CD4-positive, alpha-beta T cell treated with Interleukin-4 for 1 hour (primary cell): ENCODE measurements around the gene DCAF4L1.
A peak's percentile ranks its signal among the peaks of the same experiment; 100 is the strongest.

Experiments
- DNase-seq, 2 donors: peaks; one replicate each; pipeline ENCODE4 v3.0.0-alpha.2; 2020 to 2022

Gene DCAF4L1

GRCh38 chr4:41981456-41981855, at the start of gene DCAF4L1:
TSS of gene DCAF4L1 (plus strand) at chr4:41981756. CDS start at chr4:41981793, 37 bp downstream.
- no peak for DNase-seq

- no peak for DNase-seq
Observed at GRCh38 chr4:41932988-41933387, 48.6 kb upstream of the DCAF4L1 start.

GRCh38 chr4:41933997-41934503, 47.5 kb upstream of the DCAF4L1 start:
- peak; percentile 21 to 57 for DNase-seq

- no peak for DNase-seq
Observed at GRCh38 chr4:41934514-41934900, 47.0 kb upstream of the DCAF4L1 start.

GRCh38 chr4:41934901-41935651, 46.5 kb upstream of the DCAF4L1 start, which contains the start of gene TMEM33:
TSS of gene TMEM33 (plus strand) at chr4:41935429. CDS start at chr4:41935485, 56 bp downstream.
- peak; percentile 81 to 83 for DNase-seq

GRCh38 chr4:41935652-41936021, 45.9 kb upstream of the DCAF4L1 start:
- DNase-seq: no peak

GRCh38 chr4:41939016-41939626, 42.4 kb upstream of the DCAF4L1 start:
- DNase-seq: no peak

GRCh38 chr4:41940834-41941233, 40.7 kb upstream of the DCAF4L1 start:
- DNase-seq: no peak

GRCh38 chr4:41943506-41943905, 38.0 kb upstream of the DCAF4L1 start:
- DNase-seq: no peak

GRCh38 chr4:41944089-41944488, 37.5 kb upstream of the DCAF4L1 start:
- DNase-seq: no peak

GRCh38 chr4:41949531-41949930, 32.0 kb upstream of the DCAF4L1 start:
- DNase-seq: no peak

GRCh38 chr4:41957634-41958033, 23.9 kb upstream of the DCAF4L1 start:
- peak in 1 of 2 donors; percentile 34 for DNase-seq

GRCh38 chr4:41963105-41963504, 18.5 kb upstream of the DCAF4L1 start:
- peak in 1 of 2 donors; percentile 25 for DNase-seq

- no peak for DNase-seq
Observed at GRCh38 chr4:41964401-41964800, 17.2 kb upstream of the DCAF4L1 start.

- no peak for DNase-seq
Observed at GRCh38 chr4:41967392-41967791, 14.2 kb upstream of the DCAF4L1 start.

- no peak for DNase-seq
Observed at GRCh38 chr4:41969671-41970070, 11.9 kb upstream of the DCAF4L1 start.

GRCh38 chr4:41975341-41975740, 6.2 kb upstream of the DCAF4L1 start:
- DNase-seq: no peak

GRCh38 chr4:41976775-41977516, 4.6 kb upstream of the DCAF4L1 start:
- DNase-seq: no peak

GRCh38 chr4:41977709-41978108, 3.8 kb upstream of the DCAF4L1 start:
- DNase-seq: no peak

- DNase-seq: no peak
Observed at GRCh38 chr4:41982716-41983115, 1.2 kb downstream of the DCAF4L1 start.

- DNase-seq: no peak
Observed at GRCh38 chr4:41985151-41985550, 3.6 kb downstream of the DCAF4L1 start.

GRCh38 chr4:41989994-41990364, 8.4 kb downstream of the DCAF4L1 start:
- no peak for DNase-seq

GRCh38 chr4:41990365-41991111, 9.0 kb downstream of the DCAF4L1 start, which contains the start of gene SLC30A9:
TSS of gene SLC30A9 (plus strand) at chr4:41990530. CDS start at chr4:41990652, 122 bp downstream.
- DNase-seq: peak; percentile 95 to 96
